OCI-LY1 (cell line): ENCODE results near the gene NAPEPLD.

Experiments used
- H2AFZ ChIP-seq: fragments of 200-600 bp; sonication (generic), shearing (Covaris generic); 2 replicates; pipeline ENCODE4 v1.6.0; 2014; ENCODE audit warnings: antibody characterized with exemption, mild to moderate bottlenecking, low read length
- H3F3A ChIP-seq: fragments of 200-600 bp; sonication (generic), shearing (Covaris generic); 2 replicates; pipeline ENCODE4 v1.6.0; 2014; ENCODE audit warnings: mild to moderate bottlenecking, antibody characterized with exemption, low read length, moderate library complexity; ENCODE audit not compliant: insufficient read depth
- H3K27ac ChIP-seq: fragments of 200-600 bp; sonication (generic); 2 replicates; pipeline ENCODE4 v1.5.1; 2014; ENCODE audit warnings: low read length, mixed run types, mild to moderate bottlenecking, low read depth; ENCODE audit not compliant: poor library complexity, severe bottlenecking
- H3K27me3 ChIP-seq: fragments of 200-600 bp; sonication (generic); 2 replicates; pipeline ENCODE4 v1.6.0; 2014; ENCODE audit warnings: antibody characterized with exemption, mild to moderate bottlenecking, low read length, moderate library complexity; ENCODE audit not compliant: insufficient read depth
- H3K36me3 ChIP-seq: fragments of 200-600 bp; sonication (generic); 2 replicates; pipeline ENCODE4 v1.6.1; 2014; ENCODE audit warnings: mild to moderate bottlenecking, antibody characterized with exemption, low read length, moderate library complexity, mixed read lengths; ENCODE audit not compliant: insufficient read depth
- H3K4me1 ChIP-seq: fragments of 200-600 bp; sonication (generic); 2 replicates; pipeline ENCODE4 v1.5.1; 2014; ENCODE audit warnings: mild to moderate bottlenecking, low read length, moderate library complexity; ENCODE audit not compliant: insufficient read depth, severe bottlenecking
- H3K4me2 ChIP-seq: fragments of 200-600 bp; sonication (generic), shearing (Covaris generic); 2 replicates; pipeline ENCODE4 v1.6.1; 2014; ENCODE audit warnings: low read length
- H3K4me3 ChIP-seq: fragments of 200-600 bp; sonication (generic); 2 replicates; pipeline ENCODE4 v1.5.1; 2014; ENCODE audit warnings: low read length, low read depth, mild to moderate bottlenecking, mixed read lengths; ENCODE audit not compliant: poor library complexity, severe bottlenecking
- H3K79me2 ChIP-seq: fragments of 200-600 bp; shearing (Covaris generic); 2 replicates; pipeline ENCODE4 v1.6.1; 2016; ENCODE audit warnings: mixed run types, low read length, mixed read lengths; ENCODE audit not compliant: insufficient read depth
- H3K9ac ChIP-seq: fragments of 200-600 bp; sonication (generic), shearing (Covaris generic); 2 replicates; pipeline ENCODE4 v1.6.1; 2014; ENCODE audit warnings: mild to moderate bottlenecking, low read length, mixed read lengths
- H3K9me2 ChIP-seq: fragments of 200-600 bp; sonication (generic), shearing (Covaris generic); 2 replicates; pipeline ENCODE4 v1.6.1; 2014; ENCODE audit warnings: low read depth, mild to moderate bottlenecking, low read length, mixed read lengths
- H3K9me3 ChIP-seq: fragments of 200-600 bp; shearing (Covaris generic); 2 replicates; pipeline ENCODE4 v1.6.1; 2014; ENCODE audit warnings: low read length, mixed read lengths
- H4K20me1 ChIP-seq: fragments of 200-600 bp; sonication (generic), shearing (Covaris generic); 2 replicates; pipeline ENCODE4 v1.6.0; 2016; ENCODE audit warnings: mild to moderate bottlenecking, low read length; ENCODE audit not compliant: insufficient read depth
- EZH2 ChIP-seq: fragments of 200-600 bp; sonication (generic), shearing (Covaris generic); IDR thresholded peaks from 2 replicates; pipeline ENCODE4 v1.8.0; 2017; ENCODE audit warnings: borderline replicate concordance, mixed run types, mild to moderate bottlenecking, antibody characterized with exemption, low read length, moderate library complexity, mixed read lengths
- TF ChIP-seq, protein P1 (sequence below): fragments of 200-600 bp; sonication (generic), shearing (Covaris generic); IDR thresholded peaks from 2 replicates; pipeline ENCODE4 v1.5.1; 2017; ENCODE audit warnings: mild to moderate bottlenecking, antibody characterized with exemption, low read length, moderate library complexity, mixed read lengths

Gene NAPEPLD

DNA sequence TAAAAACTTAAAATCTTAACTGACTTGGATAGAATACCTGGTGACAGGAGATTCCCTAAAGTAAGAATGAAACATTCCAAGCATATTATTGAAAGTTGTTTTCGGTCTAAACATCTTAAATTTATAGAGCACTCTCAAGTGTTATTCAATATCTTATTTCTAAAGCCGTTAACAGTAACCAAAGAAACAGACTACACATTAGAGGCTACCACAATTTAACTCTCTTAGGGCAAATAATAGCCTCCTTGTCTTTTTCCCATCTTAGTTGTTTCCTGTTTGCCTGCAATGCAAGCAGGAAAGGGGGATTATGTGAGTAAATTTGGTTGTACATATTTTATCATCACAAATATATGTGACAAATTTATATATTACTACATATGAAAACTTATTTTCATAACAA, 31.4 kb downstream of the NAPEPLD start:
- Histone ChIP-seq H3K27ac (no peak overlapping the region), H3K9me3 (peaks cover 4% of the 10 kb centered on the region; the same call in 1 of the 2 replicates), H3K79me2 (no peaks in the 10 kb centered on the region; the same call in 1 of the 2 replicates), H3K9me2 (no peaks in the 10 kb centered on the region), H2AFZ (no peak overlapping the region), H3K4me2 (no peak overlapping the region), H3F3A (no peaks in the 10 kb centered on the region), H3K27me3 (no peaks in the 10 kb centered on the region), H3K36me3 (peaks cover 94% of the 10 kb centered on the region), H3K4me1 (no peaks in the 10 kb centered on the region), H3K9ac (no peak overlapping the region), H3K4me3 (no peak overlapping the region), H4K20me1 (no peaks in the 10 kb centered on the region)
- TF ChIP-seq EZH2, result no peak
- TF ChIP-seq, protein P1, sequence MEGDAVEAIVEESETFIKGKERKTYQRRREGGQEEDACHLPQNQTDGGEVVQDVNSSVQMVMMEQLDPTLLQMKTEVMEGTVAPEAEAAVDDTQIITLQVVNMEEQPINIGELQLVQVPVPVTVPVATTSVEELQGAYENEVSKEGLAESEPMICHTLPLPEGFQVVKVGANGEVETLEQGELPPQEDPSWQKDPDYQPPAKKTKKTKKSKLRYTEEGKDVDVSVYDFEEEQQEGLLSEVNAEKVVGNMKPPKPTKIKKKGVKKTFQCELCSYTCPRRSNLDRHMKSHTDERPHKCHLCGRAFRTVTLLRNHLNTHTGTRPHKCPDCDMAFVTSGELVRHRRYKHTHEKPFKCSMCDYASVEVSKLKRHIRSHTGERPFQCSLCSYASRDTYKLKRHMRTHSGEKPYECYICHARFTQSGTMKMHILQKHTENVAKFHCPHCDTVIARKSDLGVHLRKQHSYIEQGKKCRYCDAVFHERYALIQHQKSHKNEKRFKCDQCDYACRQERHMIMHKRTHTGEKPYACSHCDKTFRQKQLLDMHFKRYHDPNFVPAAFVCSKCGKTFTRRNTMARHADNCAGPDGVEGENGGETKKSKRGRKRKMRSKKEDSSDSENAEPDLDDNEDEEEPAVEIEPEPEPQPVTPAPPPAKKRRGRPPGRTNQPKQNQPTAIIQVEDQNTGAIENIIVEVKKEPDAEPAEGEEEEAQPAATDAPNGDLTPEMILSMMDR, result no peak

DNA sequence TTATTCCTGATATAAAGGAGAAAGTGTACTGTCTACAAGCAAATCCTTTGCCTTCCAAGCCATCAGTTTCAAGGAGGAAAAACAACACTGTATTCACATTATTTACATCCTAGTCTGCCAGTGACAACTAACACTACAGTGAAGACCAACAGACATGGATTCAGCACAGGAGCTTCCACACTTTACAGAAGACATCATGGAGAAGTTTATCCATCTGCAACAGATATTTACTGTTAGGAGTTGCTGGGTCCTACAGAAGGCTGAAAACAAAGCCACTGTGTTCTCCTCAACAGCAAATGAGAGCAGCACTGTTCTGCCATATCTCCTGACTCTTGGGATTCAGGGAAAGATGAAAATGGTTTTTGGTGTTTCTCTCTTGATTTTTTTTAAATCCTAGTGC, 31.9 kb downstream of the NAPEPLD start:
- Histone ChIP-seq H3F3A (no peaks in the 10 kb centered on the region), H3K9me3 (peaks cover 4% of the 10 kb centered on the region; the same call in 1 of the 2 replicates), H4K20me1 (no peaks in the 10 kb centered on the region), H3K36me3 (peaks cover 93% of the 10 kb centered on the region), H2AFZ (no peak overlapping the region), H3K4me3 (no peak overlapping the region), H3K27me3 (no peaks in the 10 kb centered on the region), H3K9ac (no peak overlapping the region), H3K9me2 (no peaks in the 10 kb centered on the region), H3K27ac (no peak overlapping the region), H3K4me1 (no peaks in the 10 kb centered on the region), H3K4me2 (no peak overlapping the region), H3K79me2 (no peaks in the 10 kb centered on the region; the same call in 1 of the 2 replicates)
- TF ChIP-seq, protein P1, result no peak
- no peak for TF ChIP-seq EZH2

DNA sequence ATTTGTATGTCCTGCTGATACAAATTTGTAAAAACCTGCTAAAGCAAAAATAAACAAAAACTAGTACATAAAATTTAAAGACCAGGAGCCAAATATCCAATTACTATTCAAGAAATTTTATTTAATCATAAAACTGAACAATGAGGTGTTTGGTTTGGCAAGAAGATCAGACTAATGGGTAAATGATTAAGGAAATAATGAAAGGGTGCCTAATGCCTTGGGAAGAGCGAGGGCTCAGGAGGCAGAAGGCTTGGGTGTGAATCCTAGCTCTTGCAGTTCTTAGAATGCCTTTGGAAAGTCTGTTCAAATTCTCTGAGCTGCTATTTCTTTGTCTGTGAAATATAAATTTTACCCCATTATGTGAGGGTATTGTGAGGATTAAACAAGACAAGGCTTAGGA, 32.4 kb downstream of the NAPEPLD start:
- TF ChIP-seq, protein P1, result no peak
- no peak for TF ChIP-seq EZH2
- no peak overlapping the region for H3K9ac ChIP-seq
- no peak overlapping the region for H3K27ac ChIP-seq
- H3K36me3 ChIP-seq, result peaks cover 93% of the 10 kb centered on the region
- no peak overlapping the region for H2AFZ ChIP-seq
- H3K4me2 ChIP-seq, result no peak overlapping the region
- H4K20me1 ChIP-seq, result no peaks in the 10 kb centered on the region
- H3K79me2 ChIP-seq, result no peaks in the 10 kb centered on the region; the same call in 1 of the 2 replicates
- no peaks in the 10 kb centered on the region for H3F3A ChIP-seq
- H3K27me3 ChIP-seq, result no peaks in the 10 kb centered on the region
- H3K9me3 ChIP-seq, result peaks cover 4% of the 10 kb centered on the region; the same call in 1 of the 2 replicates
- no peaks in the 10 kb centered on the region for H3K9me2 ChIP-seq
- no peak overlapping the region for H3K4me3 ChIP-seq
- no peaks in the 10 kb centered on the region for H3K4me1 ChIP-seq
